ENCODE results near the gene RGS8.

Gene RGS8, protein sequence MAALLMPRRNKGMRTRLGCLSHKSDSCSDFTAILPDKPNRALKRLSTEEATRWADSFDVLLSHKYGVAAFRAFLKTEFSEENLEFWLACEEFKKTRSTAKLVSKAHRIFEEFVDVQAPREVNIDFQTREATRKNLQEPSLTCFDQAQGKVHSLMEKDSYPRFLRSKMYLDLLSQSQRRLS

DNA sequence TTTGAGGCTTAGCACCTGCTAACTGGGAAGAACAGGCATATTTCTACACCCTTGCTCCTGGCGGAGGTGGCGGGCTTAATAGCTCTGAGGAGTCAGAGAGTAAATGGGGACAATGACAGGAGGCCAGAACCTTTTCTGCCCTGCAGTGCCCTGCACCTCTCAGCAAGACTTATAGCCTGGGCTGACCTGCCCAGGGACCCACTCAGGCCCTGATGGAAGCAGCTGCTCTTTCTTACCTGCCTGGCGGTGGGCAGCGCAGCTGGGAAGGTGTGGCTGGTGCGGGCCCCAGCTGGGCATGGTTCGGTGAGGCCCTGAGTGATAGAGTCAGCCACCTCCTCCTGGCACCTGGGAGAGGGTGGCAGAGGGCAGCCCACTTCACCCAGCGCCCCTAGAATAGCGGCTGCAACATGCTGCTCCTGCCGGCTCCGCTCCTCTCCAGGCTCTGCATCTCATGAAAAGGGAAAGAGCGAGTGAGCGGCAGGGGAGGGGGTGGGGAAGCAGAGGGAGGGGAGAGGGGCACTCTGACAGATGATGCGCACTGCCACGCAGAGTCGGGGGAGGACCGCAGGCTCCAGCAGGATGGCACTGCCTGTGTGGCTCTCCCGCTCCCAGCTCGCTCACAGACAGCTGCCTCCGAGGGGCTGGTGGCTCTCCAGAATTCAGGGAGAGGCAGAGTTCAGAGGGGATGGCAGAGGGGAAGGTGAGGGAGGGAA, at the start of gene RGS8:
Gene RGS8 (minus strand): TSS at position 472 of the 713 bp plus-strand sequence. CDS start 14,938 bp downstream, outside the sequence.
- DNase-seq: no peak

DNA sequence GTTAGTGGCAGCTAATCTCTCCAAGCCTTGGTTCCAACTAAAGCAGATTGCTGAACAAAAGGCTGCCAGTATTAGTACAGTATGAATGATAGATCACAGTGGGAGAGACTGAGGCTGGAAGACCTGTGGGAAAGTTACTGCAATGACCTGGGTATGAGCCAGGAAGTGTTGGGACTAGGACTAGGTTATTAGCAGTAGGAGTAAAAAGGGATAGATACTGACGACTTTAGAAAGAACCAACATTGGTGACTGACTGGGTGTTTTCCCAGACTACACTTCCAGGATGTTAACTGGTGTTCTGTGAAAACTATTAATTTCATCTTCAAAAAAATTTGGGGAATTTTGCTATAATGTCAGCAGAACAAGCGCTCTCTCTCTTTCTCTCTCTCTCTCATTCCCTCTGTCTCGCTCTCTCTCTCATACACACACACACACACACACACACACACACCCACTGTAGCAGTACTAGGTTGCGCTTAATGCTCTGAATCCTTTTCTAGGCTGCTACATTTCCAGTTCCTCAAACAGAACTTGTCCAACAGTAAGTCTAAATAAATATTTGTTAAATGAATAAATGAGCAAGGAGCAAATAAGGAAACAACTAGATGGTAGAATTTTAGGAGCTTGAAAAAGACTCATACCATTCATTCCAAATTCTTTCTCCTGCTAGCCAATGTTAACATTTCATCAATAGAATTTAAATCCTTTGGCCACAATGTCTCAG, 47.6 kb upstream of the RGS8 start:
- DNase-seq: no peak

DNA sequence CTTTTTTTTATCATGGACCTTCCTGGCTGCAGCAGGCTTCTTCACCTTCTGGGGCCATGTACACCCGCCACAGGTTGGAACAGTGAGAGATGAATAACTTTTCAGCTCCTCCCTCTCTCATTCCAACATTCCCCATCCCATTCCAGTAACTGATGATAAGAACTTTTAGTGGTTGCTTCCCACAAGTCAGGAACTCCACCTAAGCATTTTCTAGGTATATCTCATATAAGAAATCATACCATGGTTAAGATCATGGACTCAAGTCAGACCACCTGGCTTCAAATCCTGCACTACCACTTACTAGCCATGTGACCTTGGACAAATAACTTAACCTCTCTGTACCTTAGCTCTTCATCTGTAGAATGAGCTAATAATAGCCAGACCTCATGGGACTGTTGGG, 42.5 kb upstream of the RGS8 start:
- DNase-seq: no peak

DNA sequence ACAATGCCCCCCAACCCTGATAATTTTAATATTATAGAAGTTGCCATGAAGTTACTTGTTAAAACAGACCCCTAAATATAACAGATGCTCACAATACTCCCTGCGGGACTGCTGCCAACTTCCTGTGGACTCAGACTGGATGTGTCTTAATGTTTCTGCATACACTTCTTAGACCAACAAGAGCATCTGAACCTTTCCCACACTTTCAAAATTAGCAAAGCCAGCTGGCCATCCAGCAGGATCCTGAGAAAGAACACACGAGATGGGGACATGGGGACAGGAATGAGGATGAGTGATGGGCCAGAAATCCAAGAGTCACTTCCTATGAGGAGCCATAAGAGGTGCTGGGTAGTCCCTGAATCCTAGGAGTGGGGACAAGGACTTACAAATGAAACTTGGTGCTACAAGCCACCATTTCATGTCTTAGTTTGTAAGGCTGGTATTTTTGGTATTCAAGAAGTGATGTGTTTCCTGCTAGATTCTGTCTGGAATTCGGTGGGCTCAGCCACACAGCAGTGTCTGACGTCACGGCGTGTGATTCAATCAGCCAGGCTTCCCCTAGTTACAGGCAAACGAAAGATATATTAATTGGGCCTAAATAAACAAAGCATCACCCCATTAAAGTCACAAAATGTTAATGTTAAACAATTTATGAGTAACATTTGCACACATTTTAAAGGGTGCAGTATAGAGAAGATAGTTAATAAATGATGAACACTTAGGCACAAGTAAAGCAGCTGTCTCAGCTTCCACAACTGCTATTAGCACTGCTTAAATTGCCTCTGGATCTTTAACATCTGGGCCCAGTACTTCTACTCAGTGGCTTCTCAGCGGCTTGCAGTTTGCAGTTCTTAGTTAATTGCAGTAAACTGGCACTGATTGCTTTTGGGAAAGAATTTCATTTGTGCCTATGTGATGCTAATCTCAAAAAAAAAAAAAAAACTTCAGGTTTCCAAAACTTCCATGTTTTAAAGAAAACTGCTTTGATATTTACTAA, 41.2 kb upstream of the RGS8 start:
- DNase-seq: no peak

DNA sequence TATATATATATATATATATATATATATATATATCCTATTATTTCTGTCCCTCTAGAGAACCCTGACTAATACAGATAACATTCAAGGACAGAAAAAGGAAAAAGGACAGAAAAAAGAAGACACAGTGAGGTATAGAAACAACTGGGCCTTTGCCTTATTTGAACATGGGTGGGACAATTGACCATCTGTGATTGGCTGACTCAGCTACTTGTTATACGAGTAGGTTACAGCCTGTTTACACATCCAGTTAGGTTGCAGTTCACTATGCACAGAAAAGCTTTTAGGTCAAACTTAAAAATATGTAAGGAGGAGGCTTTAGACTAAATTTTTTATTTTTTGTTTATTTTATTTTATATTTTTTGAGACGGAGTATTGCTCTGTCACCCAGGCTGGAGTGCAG, 39.8 kb upstream of the RGS8 start:
- DNase-seq: no peak

DNA sequence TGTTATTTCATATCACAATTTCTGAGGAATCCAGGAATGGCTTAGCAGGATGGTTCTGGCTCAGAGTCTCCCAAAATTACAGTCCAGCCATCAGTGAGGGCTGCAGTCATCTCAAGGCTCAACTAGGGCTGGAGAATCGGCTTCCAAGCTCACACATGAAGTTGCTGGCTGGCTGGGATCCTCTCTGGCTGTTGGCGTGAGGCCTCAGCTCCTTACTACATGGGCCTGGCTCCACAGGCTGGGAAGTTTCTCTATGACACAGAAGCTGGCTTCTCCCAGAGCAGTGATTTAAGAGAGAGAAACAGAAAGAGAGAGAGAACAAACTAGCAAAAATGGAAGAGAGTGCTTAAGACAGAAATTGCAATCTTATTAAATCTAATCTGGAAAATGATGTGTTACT, 38.8 kb upstream of the RGS8 start:
- DNase-seq: no peak

DNA sequence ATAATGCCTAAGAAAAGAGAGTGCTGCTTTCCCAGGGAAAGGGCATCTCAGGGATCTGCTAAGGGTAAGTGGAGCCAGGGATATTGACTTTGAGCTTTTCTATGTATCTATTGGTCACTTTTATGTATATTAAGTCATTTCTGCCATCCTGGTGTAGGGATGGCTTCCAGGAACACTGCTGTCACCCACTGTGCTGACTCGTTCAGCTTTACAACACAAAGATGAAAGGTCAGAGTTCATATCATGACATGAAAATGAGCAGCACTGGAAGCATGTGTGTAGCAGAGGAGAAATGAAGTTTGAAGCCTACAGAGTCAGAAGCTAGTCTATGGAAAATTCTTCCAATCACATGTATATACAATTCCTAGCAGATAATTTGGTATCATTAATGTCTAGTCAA, 37.1 kb upstream of the RGS8 start:
- no peak for DNase-seq

DNA sequence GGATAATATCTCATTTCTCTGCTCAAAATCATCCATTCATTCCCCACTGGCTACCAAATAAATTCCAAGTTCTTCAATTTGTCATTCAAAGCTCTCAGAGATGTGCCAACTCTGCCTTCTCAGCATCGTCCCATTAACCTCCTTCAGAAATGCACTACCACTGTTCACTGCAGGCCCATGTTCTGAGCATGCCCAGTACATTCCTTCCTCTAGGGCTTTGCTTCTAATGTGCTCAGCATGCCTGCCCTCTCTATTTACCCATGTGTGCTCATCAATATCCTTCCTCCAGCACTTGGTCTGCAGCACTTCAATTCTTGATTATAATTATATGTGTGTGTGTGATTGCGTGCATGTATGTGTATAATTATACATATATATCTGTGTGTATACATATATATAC, 36.1 kb upstream of the RGS8 start:
- DNase-seq: no peak

DNA sequence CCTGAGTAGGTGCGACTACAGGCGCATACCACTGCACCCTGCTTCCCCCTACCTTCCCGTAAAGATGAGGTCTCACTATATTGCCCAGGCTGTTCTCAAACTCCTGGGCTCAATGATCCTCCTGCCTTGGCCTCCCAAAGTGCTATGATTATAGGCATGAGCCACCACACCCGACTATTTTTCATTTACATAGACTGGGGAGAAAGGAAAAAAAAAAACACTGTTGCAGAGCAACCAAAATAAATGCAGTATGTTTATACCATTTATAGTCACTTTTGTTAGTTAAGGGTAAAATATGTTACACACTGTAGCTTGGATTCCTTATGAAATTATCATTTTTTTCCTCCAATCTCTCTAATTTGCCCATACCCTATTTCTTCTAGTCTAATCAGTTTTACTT, 35.2 kb upstream of the RGS8 start:
- DNase-seq: no peak

DNA sequence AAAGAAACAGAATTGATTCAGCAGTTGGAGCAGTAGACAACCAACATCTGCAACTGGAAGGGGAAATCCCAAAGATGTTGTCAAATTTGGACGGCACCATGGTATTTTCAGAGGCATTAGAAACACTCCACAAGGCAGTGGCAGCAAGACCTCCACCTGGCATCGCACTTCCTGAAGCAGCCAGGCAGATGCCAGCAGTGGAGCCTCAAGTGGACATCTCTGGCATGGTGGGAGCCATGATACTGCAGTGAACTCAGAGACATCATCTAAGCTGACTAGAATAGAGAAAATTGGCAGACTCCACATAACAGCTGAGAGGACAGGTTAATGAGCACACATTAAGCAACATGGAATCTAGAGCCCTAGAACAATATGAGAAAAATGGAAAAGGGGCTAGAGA, 33.9 kb upstream of the RGS8 start:
- DNase-seq: no peak

DNA sequence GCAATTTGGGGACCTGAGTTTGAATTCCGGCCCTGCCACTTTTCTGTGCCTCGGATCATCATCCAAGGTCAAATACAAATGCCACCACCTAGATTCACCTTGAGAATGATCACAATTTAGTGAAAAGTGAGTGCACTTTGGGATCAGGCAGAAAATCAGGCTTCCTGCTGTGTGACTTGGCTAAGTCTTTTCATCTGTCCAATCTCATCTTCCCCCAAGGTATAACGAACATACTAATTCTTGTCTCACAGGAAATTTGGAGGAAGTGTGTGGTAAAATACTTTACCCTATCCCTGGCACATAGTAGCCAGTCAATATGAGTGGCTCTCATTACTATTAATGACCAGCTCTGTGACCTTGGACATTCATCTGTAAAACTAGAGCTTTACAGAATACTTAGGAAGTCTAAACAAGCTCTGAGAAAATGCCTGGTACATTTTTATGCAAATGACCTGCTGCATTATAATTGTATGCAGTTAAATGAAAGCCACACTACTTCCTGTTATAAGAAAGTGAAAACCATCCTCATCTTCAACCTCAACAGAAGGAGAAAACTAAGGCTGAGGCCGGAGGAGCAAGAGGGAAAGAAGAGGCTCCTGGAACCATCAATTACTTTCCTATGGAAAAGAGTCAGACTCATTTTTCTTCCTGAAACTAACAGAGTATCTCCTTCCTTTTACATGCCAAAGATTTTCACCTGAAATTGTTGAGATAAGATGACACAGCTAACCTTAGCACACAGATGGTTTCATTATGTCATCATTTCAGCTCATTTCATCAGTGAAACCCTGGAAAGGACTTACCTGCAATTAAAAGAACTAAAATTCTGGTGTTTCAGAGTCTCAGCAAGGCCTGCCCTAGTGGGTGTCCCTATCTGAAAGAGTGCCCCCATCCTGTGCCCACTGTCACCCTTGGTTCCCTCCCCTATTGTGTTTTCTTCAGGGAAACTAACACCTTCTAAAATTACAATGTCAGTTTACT, 32.6 kb upstream of the RGS8 start:
- DNase-seq: peak; percentile 2

DNA sequence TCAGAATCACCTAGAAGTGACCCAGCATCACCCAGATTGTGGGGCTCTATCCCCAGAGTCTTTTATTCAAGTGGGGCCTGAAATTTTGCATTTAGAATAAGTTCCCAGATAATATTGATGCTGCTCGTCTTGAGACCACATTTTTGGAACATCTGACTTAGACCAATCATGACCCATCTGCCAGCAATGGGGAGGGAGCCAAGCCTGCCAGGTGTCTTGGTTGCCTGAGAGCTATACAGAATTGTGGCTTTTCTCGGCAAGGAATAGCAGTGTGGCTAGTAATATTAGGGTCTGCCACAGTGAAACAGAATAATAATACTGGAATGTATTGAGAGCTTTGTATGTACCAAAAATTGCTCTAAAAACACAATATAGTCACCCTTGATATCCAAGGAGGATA, 31.1 kb upstream of the RGS8 start:
- DNase-seq: no peak

DNA sequence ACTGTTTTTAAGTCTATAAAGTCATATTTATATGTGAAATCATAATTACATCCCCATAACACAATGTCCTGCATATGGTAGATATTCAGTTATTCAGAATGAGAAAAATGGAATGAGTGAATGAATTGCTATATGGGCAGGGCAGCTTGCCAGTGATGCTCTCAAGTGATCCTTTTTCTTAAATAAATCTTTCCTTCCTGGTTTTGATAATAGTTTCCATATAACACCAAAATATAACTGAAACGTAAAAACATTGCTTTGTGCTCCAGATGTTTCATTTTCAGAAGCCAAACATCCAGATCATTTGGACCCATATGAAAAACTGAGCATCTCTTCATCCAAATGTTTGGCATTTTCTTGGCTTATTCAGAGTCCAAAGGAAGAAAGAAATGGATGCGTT, 30.2 kb upstream of the RGS8 start:
- DNase-seq: no peak

DNA sequence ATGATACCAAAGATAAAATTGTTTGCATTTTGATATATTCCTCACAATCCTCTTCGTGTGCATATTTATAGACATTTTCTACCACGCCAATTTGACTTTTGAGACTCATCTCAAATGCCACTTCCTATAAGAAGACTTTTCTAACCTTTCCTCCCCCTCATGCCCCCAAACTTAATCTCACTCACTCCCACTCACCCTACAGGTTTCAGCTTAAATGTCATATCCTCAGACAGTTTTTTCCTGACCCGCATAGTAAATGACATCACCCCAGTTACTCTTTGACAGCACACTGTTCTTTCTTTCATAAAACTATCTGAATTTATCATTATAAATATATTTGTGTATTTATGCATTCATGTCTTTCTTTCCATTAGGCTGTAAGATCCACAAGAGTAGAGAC, 29.6 kb upstream of the RGS8 start:
- no peak for DNase-seq

DNA sequence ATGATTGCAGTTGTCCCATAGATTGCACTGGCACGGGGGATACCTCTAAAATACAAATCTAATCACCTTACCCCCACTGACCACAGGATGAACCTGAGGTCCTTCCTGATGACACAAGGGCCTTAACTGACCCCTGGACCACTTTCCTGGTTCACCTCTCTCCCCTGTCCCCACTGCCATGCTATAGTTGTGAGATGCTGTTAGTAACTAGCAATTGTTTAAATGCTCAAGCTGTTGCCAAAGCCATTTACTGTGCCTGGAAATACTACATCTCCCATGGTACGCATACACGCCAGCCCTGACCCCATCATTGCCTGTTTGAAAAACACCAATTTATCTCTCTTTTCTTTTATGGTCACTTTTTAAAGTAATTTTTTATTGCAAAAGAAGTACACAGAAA, 29.1 kb upstream of the RGS8 start:
- no peak for DNase-seq

DNA sequence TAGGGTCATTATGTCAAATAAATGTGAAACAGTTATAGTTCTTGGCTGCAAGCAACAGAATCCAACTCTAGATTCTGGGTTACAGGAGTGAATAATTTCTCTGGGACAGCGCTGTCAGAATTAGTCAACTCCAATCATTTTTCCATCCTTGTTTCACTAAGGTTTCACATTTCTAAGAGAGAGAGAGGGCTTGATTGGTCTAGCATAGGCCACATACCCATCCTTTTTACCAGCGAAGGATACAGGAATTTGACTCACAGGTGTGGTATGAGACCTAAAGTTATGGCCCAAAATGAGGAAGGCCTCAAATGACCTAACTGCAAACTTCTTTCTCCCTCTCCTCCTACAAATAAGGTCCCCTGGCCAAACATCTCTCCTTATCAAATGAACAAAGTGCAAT, 25.5 kb upstream of the RGS8 start:
- no peak for DNase-seq

DNA sequence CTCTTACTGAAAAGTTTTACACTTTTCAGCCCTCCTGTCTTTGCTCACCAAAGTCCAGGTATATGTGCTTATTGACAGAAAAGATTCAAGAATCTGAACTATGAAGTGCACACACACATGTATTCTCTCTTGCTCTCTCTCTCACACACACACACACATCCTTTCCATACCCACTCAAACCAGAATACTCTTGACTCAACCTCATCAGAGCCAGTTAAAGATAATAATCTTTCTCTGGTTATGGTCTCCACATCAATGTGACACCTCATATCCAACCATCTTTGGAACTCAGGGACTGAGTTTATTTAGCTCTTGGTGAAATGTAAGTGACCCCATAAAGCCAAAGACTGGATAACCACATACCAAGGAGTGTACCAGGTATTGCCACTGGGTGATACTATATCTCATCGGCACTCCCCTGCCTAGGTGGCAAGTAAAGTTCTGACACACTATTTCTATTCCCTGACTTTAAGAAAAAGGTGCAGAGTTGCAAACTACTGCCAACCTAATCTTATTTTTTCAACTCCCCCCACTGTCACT, 24.9 kb upstream of the RGS8 start:
- no peak for DNase-seq

DNA sequence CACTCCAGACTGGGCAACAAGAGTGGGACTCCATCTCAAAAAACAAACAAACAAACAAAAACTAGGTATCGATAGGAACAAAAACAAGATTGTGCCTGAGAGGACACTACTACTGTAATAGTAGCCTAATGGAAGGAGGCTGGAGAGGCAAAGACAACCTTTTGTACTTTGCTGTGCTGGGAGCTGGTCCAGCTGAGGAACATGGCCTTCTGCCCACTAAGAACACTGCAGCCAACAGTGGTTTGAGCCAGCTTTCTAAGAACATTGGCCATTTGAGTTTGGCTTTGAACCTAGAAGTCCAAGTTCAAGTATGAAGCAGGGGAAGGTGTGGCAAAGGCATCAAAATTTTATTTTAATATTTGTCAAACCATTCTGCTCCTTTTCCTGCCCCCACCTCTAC, 22.7 kb upstream of the RGS8 start:
- DNase-seq: no peak

DNA sequence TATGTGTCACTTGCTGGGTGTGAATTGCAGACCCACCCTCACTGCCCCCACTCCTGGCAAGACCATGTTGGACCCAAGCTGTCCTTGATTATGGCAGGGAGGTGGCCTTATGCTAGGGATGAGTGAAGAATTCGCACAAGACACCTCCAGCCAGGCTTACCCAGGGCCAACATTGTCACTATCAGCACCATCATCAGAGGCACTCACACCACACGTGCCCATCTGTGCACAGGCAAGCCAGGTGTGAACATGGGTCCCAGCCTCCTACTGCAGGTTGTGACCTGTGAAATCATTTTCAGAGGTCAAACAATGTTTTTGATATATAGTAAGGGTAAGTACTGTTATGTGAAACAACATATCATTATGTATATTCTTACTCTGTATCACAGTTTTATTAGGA, 20.3 kb upstream of the RGS8 start:
- DNase-seq: no peak

DNA sequence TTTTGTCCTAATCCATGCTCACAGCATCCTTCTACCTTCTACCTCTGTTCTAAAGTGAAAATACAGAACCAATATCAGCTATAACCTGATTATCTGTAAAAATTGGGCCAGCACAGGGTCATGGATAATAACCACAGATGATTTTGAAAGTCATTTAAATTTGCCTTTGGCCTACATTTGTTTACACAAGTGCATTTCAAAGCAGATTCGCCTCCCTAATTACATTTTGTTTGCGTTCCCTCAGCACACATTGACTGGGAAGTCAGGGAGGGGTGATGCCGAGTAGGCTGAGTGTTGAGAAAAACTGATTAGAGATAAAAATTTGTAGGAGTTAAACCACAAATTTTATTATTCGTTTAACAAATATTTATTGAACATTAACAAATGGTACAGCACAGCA, 19.2 kb upstream of the RGS8 start:
- no peak for DNase-seq

DNA sequence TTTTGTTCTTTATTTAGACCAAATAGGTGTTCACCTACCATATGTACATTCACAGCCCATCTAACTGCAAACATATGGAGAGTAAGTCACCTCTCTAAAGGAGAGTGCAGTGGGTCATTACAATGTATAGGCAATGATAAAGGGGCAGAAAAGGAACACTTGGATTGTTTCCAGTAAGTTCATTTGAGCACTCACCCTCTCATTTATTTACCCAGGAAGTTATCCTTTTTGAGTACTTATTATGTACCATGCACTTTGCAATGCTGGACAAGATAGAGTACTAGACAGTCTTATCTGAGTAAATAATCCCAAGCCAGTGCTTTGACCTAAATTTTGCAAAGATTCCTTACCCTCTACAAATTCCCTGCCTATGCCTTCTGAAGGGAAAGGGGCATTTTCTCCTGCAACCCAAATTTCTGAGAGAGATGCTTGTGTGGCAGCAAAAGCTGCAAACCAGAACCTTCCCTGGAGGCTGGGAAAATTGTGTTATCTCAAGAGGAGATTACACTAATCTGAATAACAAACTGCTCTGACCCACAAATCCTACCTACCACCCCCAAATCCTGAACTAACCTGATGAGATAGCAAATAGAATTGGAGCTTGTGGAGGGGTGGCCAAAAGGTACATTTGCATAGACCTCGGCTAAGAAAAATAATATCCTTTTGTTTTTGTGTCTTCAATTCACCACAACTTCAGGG, 18.6 kb upstream of the RGS8 start:
- no peak for DNase-seq
